Stromal cell of bone marrow (primary cell): Measurements from ENCODE around the gene EVPL.

Source experiments
- DNase-seq: peaks from one replicate; pipeline ENCODE4 v3.0.0-alpha.2; 2012; ENCODE audit warnings: low read depth

Gene EVPL

GRCh38 chr17:76017481-76018339, 9.4 kb downstream of the EVPL start:
- DNase-seq, result no peak

DNA sequence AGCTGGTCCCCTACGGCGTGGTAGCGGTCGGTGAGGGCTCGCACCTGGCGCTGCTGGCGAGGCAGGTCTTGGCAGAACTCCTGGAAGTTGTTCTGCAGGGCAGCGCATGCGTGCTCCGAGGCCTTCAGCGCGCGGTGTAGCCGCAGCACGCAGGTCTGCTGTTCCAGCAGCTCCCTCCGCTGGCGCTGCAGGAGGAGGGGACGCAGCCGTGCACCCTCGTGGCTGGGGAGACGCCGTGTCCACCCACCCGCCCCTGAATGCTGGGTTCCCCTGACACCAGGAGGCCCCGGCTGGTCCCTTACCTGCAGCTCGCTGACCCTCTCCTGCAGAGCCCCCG, 12.2 kb downstream of the EVPL start:
- DNase-seq, result no peak

GRCh38 chr17:76014100-76014924, 12.8 kb downstream of the EVPL start:
- DNase-seq, result no peak

DNA sequence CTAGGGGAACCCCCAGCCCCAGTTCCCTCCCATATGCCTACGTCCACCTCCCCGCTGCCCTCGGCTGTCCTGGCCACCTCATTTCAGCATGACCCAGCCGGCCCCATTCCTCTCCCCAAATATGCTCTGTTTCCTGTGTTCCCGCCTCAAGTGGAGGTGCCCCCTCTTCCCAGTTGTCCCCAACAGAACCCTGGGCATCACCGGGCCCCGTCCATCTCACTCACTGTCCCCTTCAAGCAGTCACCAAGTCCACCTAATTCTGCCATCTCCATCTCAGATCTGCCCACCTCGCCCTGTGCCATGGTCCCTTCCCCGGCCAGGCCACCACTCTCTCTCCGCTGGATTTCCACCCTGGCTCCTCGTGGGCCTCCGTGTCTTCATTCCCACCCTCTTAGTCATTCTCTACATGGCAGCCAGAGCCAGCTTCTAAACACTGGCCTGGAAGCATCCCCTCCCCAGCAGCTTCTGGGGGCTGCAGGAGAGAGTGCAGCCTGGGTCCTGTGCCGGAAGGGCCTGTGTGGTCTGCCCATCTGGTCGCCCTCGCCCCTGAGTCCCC, 13.7 kb downstream of the EVPL start:
- DNase-seq, result no peak

GRCh38 chr17:76011951-76012350, 15.2 kb downstream of the EVPL start:
- DNase-seq, result no peak

DNA sequence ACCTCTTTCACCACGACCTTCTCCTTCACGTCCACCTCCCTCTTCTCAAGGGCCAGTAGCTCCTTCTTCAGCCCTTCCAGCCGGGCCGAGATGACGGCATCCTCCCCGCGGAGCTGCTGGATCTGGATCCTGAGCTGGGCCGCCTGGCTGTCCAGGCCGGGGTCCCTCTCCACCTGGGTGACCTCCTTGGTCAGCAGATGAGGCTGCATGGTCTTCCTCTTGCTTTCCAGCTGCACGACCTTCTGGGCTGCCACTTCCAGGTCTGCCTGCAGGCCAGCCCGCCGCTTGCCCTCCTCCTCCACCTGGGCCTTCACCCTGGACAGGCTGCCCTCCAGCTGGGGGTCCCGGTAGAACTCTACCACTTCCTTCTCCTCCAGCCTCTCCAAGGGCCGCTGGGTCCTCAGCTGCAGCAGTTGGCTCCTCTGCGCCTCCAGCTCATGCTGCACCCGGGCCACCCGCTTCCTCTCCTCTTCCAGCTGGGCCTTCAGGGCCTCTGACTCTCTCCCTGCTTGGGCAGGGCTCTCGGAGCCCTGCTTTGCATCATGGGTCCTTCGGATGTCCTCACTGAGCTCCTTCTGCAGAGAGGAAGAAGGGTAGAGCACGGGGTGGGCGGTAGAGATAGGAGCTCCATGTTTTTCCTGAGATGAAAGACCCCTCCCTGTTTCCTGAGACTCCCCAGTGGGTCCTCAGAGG, 17.0 kb downstream of the EVPL start:
- DNase-seq, result no peak

- no peak for DNase-seq
Measured at GRCh38 chr17:76009447-76009846, 17.7 kb downstream of the EVPL start.

DNA sequence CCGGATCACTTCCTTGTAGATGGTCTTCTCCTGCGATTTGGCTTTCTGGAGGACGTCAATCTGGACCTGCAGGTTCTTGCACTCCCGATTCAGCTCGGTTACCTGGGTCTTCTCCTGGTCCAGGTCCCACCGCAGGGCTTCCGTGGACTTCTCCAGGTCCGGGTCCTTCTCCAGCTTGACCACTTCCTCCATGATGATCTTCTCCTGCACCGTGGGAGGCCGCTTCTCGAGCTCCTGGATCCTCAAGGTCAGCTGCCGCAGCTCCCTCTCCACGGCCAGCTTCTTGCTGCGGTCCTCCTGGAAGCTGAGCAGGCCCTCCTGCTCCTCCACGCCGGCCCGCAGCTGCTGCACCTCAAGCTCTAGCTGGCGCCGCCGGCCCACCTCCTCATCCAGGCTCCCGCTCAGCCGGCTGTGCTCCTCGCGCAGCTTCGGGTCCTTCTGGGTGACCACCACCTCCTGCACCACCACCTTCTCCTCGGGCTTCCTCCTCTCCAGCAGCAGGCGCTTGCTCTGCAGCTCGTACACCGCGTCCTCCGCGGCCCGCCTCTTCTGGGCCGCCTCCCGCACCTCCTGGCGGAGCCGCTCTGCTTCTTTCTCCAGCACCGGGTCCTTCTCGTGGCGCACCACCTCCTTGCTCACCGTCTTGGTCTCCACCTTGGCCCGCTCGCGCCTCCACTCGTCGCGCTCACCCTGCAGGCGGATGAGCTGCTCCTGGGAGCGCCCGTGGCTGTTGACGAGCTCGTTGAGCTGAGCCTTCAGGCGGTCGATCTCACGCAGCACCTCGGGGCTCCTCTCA, 18.3 kb downstream of the EVPL start:
- DNase-seq, result no peak

DNA sequence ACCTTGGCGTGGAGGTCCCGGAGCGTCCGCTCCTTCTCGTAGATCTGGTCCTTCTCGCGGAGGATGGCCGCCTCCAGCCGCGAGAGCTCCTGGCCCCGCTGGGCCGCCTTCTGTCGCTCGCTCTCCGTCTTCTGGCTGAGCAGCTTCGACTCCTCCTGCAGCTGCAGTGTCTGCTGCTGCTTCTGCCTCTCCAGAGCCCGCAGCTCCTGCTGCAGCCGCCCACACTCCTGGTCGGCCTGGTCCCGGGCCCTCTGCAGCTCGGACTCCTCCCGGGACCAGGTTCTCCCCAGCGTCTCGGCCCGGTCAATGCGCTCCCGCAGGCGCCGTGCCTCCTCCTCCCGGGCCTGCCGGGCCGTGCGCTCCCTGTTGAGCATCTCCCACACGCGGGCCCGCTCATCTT, 18.9 kb downstream of the EVPL start:
- DNase-seq, result no peak

DNA sequence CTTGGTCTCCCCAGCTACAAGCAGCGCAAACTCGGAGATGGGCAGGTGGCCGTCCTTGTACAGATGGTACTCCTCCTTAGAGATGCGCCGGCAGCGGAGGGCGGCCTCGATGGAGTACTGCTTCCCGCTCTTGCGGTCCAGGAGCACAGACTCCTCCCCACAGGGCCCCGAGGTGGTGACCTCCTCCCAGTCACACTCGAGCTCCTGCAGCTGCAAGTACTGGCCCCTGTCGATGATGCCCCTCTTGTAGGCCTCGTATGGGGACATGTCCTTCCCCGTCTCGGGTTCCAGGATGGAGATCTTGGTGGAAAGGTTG, 19.3 kb downstream of the EVPL start:
- DNase-seq, result no peak

DNA sequence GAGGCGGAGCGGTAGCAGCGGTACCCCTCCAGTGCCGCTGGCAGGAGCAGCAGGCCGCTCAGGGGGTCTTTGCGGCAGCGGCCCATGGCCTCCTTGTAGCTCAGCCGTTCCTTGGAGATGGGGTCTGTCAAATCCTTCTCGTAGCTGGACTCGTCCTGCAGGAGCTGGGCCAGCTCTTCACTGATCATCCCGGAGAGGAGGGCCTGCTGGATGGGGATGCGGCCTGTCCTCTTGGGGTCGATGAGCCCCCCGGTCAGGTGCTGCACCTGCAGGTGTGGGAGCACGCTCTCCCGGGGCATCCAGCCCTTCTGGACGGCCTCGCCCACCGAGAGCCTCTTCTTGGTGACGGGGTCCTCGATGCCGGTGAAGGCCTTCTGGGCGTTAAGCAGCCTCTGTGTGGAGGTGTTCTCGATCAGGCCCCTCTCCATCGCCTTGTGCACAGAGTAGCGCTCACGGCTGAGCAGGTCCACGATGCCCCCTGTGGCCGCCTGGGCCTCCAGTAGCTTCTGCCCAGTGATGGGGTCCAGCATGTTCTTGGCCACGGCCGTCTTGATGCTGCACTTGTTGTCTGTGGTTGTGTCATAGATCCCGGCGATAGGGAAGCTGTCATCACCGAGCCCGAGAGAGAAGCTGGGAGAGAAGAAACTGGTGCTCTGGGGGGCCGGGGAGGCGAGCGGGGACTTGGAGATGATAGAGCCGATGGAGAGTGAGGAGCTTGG, 19.8 kb downstream of the EVPL start:
- no peak for DNase-seq

GRCh38 chr17:76005263-76006149, 21.6 kb downstream of the EVPL start:
- peak; percentile 38 for DNase-seq

- no peak for DNase-seq
Measured at GRCh38 chr17:76004750-76005262, 22.3 kb downstream of the EVPL start.

- no peak for DNase-seq
Measured at GRCh38 chr17:76003915-76004314, 23.2 kb downstream of the EVPL start.

- DNase-seq, result no peak
Measured at GRCh38 chr17:76002100-76002499, 25.0 kb downstream of the EVPL start.

DNA sequence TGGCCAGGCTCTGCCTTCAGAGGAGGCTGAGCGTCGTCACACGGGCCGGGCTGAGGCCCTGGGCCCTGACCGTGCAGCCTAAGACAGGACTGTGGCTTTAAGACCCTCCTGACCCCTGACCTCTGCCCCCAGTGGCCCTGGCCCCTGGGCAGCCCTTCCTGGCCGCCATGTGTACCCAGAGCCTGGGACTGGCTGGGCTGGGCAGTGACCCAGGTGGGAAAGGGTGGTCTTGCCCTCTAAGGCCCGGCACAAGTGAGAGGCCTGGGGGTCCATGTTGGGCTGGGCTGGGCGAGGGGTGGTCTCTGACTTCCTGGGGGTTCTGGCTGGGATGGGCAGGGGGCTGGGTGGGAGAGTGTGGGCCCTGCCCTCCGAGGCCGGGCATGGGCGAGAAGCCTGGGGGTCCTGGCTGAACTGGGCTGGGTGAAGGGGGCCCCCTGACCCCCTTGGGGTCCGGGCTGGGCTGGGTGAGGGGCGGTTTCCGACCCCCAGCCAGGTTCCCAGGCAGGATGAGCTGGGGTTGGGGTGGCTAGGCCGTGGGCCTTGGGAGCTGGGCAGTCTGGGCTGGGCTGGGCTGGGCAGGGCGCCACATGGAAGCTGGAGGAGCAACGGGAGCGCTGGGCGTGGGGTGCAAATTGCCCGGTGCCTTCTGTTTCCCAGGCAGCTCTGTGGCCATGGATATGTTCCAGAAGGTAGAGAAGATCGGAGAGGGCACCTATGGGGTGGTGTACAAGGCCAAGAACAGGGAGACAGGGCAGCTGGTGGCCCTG, 26.2 kb downstream of the EVPL start, which contains the start of gene CDK3:
Gene CDK3, plus strand, starts transcription at position 101 of the 767 bp plus-strand sequence. Its CDS starts 571 bp downstream, at position 672.
- no peak for DNase-seq

DNA sequence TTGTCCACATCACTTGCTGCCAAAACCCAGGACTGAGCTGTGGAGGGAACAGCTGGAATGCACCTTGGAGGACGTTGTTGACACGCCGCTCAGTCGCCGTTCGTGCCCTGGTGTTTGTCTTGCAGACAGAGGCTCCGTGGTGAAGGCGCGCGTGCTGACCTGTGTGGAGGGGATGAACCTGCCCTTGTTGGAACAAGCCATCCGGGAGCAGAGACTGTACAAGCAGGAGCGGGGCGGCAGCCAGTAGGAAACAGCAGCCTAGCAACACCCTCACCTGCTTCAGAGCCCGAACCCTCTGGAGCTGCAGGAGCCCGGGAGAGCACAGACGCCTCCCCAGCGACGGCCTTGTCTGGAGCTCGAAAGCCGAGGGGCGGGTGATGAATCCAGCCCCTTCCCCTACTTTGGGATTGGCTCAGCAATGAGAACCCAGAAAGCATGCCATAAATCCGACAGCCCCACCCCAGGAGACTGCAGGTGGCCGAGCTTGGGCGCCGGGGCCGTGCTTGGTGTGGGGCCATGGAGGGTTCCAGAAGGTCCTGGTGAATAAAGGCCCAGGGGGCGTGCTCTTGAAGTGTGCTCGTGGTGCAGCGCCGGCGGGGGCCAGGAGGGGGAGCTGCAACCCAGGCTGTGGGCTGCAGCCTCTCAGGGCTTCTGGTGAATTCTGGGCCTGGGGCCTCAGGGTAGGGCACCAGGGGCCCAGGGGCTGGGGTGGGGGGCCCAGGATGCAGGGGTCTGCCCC, 26.9 kb downstream of the EVPL start:
- DNase-seq, result no peak

DNA sequence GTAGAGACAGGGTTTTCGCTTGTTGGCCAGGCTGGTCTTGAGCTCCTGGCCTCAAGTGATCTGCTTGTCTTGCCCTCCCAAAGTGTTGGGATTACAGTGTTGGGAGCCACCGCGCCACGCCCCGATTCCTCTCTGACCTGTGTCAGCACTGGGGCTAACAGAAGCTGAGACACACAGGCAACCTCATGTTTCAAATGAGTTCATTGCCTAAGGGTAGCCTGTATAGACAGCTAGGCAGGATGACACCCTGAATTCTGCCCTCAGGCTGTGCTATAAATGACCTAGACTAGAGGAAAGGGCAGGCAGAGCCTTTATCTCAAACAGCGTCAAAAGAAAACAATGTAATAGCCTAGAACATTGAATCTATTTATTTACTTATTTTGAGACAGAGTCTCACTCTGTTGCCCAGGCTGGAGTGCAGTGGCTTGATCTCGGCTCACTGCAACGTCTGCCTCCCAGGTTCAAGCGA, 28.7 kb downstream of the EVPL start:
- no peak for DNase-seq
